ENCODE measurements around the gene PFN1. TPM values are rescaled to one million over a fixed set of nuclear protein-coding genes. Genes with fewer than 3 reads are reported as not detected.

PFN1 gene
- total and polyA plus RNA-seq, 2 donors from 2014 or later = 496 to 614 TPM

- Histone ChIP-seq H3K9ac (ENCODE audit: low read length in 3 of 3) (no peak overlapping the region), H3K4me3 (ENCODE audit: low read length in 3 of 3) (no peak overlapping the region), H3K27me3 (ENCODE audit: control insufficient read depth, insufficient read depth, low read length) (peaks cover 2% of the 10 kb centered on the region), H3K36me3 (ENCODE audit: control insufficient read depth in 2 of 3, insufficient read depth in 3 of 3, low read length in 3 of 3) (peaks cover 0 to 17% (median 14%) of the 10 kb centered on the region in 3 donors), H3K27ac (ENCODE audit: low read depth in 2 of 2, low read length in 2 of 2) (no peak overlapping the region), H3K4me1 (ENCODE audit: control insufficient read depth in 2 of 3, insufficient read depth in 2 of 3, low read depth in 1 of 3, low read length in 3 of 3) (peaks cover 0 to 19% (median 2%) of the 10 kb centered on the region in 3 donors), H3K9me3 (ENCODE audit: control insufficient read depth in 2 of 3, insufficient read depth in 1 of 3, low read length in 3 of 3) (no peaks in the 10 kb centered on the region)
- intact Hi-C loops (cut with DNase I) = no loop called here
- DNase-seq (peak in 1 of 5 donors; percentile 45), FAIRE-seq (no peak)
- no peak for TF ChIP-seq CTCF (IDR thresholded peaks at IDR 0.05; ENCODE audit: borderline replicate concordance, extremely low read depth, insufficient read depth)
Measured at GRCh38 chr17:4898351-4898750, 50.0 kb downstream of the PFN1 start.

GRCh38 chr17:4897785-4898184 lies 50.5 kb downstream of the PFN1 start:
- Histone ChIP-seq H3K27ac (ENCODE audit: low read depth in 2 of 2, low read length in 2 of 2) (no peak overlapping the region), H3K27me3 (ENCODE audit: control insufficient read depth, insufficient read depth, low read length) (peaks cover 2% of the 10 kb centered on the region), H3K4me1 (ENCODE audit: control insufficient read depth in 2 of 3, insufficient read depth in 2 of 3, low read depth in 1 of 3, low read length in 3 of 3) (peaks cover 0 to 16% (median 0%) of the 10 kb centered on the region in 3 donors), H3K9me3 (ENCODE audit: control insufficient read depth in 2 of 3, insufficient read depth in 1 of 3, low read length in 3 of 3) (no peaks in the 10 kb centered on the region), H3K4me3 (ENCODE audit: low read length in 3 of 3) (no peak overlapping the region), H3K9ac (ENCODE audit: low read length in 3 of 3) (no peak overlapping the region), H3K36me3 (ENCODE audit: control insufficient read depth in 2 of 3, insufficient read depth in 3 of 3, low read length in 3 of 3) (peaks cover 0 to 20% (median 14%) of the 10 kb centered on the region in 3 donors)
- intact Hi-C loops (cut with DNase I) = no loop called here
- TF ChIP-seq CTCF (IDR thresholded peaks at IDR 0.05; ENCODE audit: borderline replicate concordance, extremely low read depth, insufficient read depth) = no peak
- DNase-seq (peak in 1 of 5 donors; percentile 58), FAIRE-seq (no peak)

- intact Hi-C loops (cut with DNase I) = no loop called here
- TF ChIP-seq CTCF (IDR thresholded peaks at IDR 0.05; ENCODE audit: borderline replicate concordance, extremely low read depth, insufficient read depth) = no peak
Measured at GRCh38 chr17:4897198-4897687, 51.1 kb downstream of the PFN1 start.

More at GRCh38 chr17:4897198-4897687, 51.1 kb downstream of the PFN1 start:
- Histone ChIP-seq H3K27ac (ENCODE audit: low read depth in 2 of 2, low read length in 2 of 2) (no peak overlapping the region), H3K9ac (ENCODE audit: low read length in 3 of 3) (no peak overlapping the region), H3K36me3 (ENCODE audit: control insufficient read depth in 2 of 3, insufficient read depth in 3 of 3, low read length in 3 of 3) (peaks cover 0 to 21% (median 14%) of the 10 kb centered on the region in 3 donors), H3K27me3 (ENCODE audit: control insufficient read depth, insufficient read depth, low read length) (peaks cover 2% of the 10 kb centered on the region), H3K9me3 (ENCODE audit: control insufficient read depth in 2 of 3, insufficient read depth in 1 of 3, low read length in 3 of 3) (no peaks in the 10 kb centered on the region), H3K4me1 (ENCODE audit: control insufficient read depth in 2 of 3, insufficient read depth in 2 of 3, low read depth in 1 of 3, low read length in 3 of 3) (peaks cover 0 to 14% (median 0%) of the 10 kb centered on the region in 3 donors), H3K4me3 (ENCODE audit: low read length in 3 of 3) (no peak overlapping the region)
- no peak for FAIRE-seq
- DNase-seq = peak in 1 of 5 donors; percentile 67
